Epithelial cell of proximal tubule (primary cell): ENCODE measurements around the gene B3GALT6. TPM values are rescaled to one million over a fixed set of nuclear protein-coding genes. Genes with fewer than 3 reads are reported as not detected.

Source experiments
- DNase-seq: peaks from one replicate; pipeline ENCODE4 v3.0.0-alpha.2; 2011; ENCODE audit warnings: low read depth
- H3K4me3 ChIP-seq: 2 replicates; pipeline ENCODE4 v1.5.1; 2011; ENCODE audit warnings: low read depth, mild to moderate bottlenecking, low read length
- total RNA-seq: library from RNA; depleted of rRNA; stranded (reverse); fragments of >200 nt; gene quantifications from 2 replicates; pipeline ENCODE4 v1.2.3, GENCODE V29; 2015
- TF ChIP-seq, protein P1 (sequence below): conservative IDR thresholded peaks from 2 replicates; pipeline ENCODE4 v1.5.1; 2012; ENCODE audit warnings: low read depth, mild to moderate bottlenecking, low read length

The B3GALT6 gene
- total RNA-seq, 1 donor from 2014 or later: 36.6 TPM

DNA sequence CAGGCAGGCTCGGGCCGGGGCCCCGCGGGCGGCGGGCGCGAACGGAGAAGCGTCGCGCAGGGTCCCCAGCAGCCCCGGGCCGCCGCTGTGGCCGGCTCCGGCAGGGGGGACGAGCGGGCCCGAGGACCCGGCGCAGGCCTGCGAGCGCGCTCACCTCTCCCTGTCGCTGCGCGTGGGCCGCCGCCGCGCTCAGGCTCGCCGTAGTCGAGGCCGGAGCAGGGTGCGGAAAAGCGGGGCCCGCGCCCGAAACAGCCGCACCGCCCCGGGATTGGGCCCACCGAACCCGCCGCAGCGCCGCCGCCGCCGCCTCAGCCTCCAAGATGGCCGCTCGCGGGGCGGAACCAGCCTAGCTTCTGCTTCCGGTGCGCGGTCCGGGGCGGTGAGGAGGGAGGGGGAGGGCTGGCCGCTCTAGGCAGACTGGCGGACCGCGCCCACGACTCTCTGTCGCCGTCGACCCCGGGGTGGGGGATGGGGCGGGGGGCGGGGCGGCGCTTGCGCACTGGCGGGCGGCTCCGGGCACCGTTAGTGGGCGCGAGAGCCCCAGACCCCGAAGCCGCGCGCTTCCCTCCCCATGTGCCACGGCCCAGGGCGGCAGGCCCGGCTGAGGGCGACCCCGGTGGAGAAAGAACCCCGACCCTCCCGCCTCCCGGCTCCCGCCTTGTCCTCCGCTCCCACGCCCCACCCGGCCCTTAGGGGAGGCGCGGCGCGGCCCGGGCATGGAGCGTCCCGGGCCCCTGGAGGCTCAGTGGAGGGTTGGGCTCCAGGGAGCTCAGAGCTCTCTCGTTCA, 41.7 kb downstream of the B3GALT6 start, which contains the start of gene UBE2J2:
Gene UBE2J2, minus strand, starts transcription at position 343 of the 787 bp plus-strand sequence. CDS start 5,862 bp downstream, outside the sequence.
- TF ChIP-seq, protein P1, sequence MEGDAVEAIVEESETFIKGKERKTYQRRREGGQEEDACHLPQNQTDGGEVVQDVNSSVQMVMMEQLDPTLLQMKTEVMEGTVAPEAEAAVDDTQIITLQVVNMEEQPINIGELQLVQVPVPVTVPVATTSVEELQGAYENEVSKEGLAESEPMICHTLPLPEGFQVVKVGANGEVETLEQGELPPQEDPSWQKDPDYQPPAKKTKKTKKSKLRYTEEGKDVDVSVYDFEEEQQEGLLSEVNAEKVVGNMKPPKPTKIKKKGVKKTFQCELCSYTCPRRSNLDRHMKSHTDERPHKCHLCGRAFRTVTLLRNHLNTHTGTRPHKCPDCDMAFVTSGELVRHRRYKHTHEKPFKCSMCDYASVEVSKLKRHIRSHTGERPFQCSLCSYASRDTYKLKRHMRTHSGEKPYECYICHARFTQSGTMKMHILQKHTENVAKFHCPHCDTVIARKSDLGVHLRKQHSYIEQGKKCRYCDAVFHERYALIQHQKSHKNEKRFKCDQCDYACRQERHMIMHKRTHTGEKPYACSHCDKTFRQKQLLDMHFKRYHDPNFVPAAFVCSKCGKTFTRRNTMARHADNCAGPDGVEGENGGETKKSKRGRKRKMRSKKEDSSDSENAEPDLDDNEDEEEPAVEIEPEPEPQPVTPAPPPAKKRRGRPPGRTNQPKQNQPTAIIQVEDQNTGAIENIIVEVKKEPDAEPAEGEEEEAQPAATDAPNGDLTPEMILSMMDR: no peak
- no peak for DNase-seq
- peak within 1 kb of the TSS; percentile 73 for H3K4me3 ChIP-seq

DNA sequence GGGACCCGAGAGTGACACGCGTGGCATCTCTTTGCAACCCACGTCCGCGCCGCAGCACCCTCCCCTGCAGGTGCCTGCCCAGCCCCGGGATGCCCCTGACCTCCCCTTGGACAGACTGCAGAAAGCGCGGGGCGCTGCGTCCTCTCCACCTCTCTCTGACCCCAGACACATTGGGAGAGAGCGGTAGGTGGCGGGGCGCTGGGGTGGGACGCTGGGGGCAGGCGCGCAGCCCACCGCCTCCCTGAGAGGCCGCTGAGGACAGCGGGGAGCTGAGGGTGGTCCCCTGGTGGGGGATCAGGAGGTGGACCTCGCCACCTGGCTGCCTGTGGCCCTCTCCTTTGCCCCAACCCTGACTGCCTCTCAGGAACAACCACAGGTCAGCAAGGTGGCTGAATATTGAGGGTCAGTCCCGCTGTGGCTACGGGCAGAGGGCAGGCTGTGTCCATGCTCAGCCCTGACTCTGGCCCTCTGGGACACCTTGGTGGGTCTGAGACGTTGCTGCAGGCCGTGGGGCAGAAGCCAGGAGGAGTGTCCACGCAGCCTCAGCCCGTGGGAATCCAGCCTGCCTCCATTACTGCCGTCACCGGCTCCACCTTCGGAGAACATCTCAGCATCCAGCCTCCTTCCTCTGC, 42.4 kb downstream of the B3GALT6 start:
- H3K4me3 ChIP-seq: peak overlapping the region; percentile 73
- DNase-seq: no peak
- TF ChIP-seq, protein P1: no peak

GRCh38 chr1:1274931-1275431, 42.9 kb downstream of the B3GALT6 start:
- TF ChIP-seq, protein P1: no peak
- DNase-seq: no peak
- peak overlapping the region; percentile 73 for H3K4me3 ChIP-seq

GRCh38 chr1:1275836-1276235, 43.8 kb downstream of the B3GALT6 start:
- no peak overlapping the region for H3K4me3 ChIP-seq
- no peak for DNase-seq
- TF ChIP-seq, protein P1: no peak

GRCh38 chr1:1278620-1279019, 46.6 kb downstream of the B3GALT6 start:
- H3K4me3 ChIP-seq: no peak overlapping the region
- TF ChIP-seq, protein P1: no peak
- DNase-seq: no peak

- TF ChIP-seq, protein P1: no peak
- DNase-seq: no peak
- no peak overlapping the region for H3K4me3 ChIP-seq
Observed at GRCh38 chr1:1279028-1279427, 47.0 kb downstream of the B3GALT6 start.
